IMR-90 (cell line): ENCODE data around the gene LDHA.

Experiments used
- BHLHE40 ChIP-seq: fragments of 150-350 bp; IDR thresholded peaks from 2 replicates; pipeline ENCODE4 v1.6.1; 2016; ENCODE audit warnings: mild to moderate bottlenecking, low read depth, low read length
- CEBPB ChIP-seq: IDR thresholded peaks from 2 replicates; pipeline ENCODE4 v1.6.1; 2012; ENCODE audit warnings: low read depth, low read length, improper control_type of control experiment
- CHD1 ChIP-seq: IDR thresholded peaks from 2 replicates; pipeline ENCODE4 v1.6.1; 2012; ENCODE audit warnings: low read depth, low read length, improper control_type of control experiment
- MAFK ChIP-seq: IDR thresholded peaks from 2 replicates; pipeline ENCODE4 v1.6.1; 2012; ENCODE audit warnings: low read depth, low read length, improper control_type of control experiment
- MAZ ChIP-seq: IDR thresholded peaks from 2 replicates; pipeline ENCODE4 v1.6.1; 2012; ENCODE audit warnings: low read depth, mild to moderate bottlenecking, low read length, improper control_type of control experiment, moderate library complexity, borderline replicate concordance
- MXI1 ChIP-seq: IDR thresholded peaks from 2 replicates; pipeline ENCODE4 v1.6.1; 2012; ENCODE audit warnings: low read depth, mild to moderate bottlenecking, low read length, moderate library complexity, borderline replicate concordance
- POLR2A ChIP-seq: IDR thresholded peaks from 2 replicates; pipeline ENCODE4 v1.6.1; 2012; ENCODE audit warnings: mild to moderate bottlenecking, low read depth, low read length
- RAD21 ChIP-seq: IDR thresholded peaks from 2 replicates; pipeline ENCODE4 v1.6.1; 2012; ENCODE audit warnings: low read length, improper control_type of control experiment
- RCOR1 ChIP-seq: IDR thresholded peaks from 2 replicates; pipeline ENCODE4 v1.6.1; 2012; ENCODE audit warnings: mild to moderate bottlenecking, low read length, improper control_type of control experiment; ENCODE audit not compliant: insufficient replicate concordance
- RFX5 ChIP-seq: IDR thresholded peaks from 2 replicates; pipeline ENCODE4 v1.8.0; 2012; ENCODE audit warnings: low read depth, mild to moderate bottlenecking, low read length, moderate library complexity
- SMC3 ChIP-seq: fragments of 150-350 bp; IDR thresholded peaks from 2 replicates; pipeline ENCODE4 v1.6.1; 2016; ENCODE audit warnings: low read depth, mild to moderate bottlenecking, antibody characterized with exemption, low read length, moderate library complexity
- TF ChIP-seq, protein P1 (sequence below): conservative IDR thresholded peaks from 2 replicates; pipeline ENCODE4 v1.5.1; 2012; ENCODE audit warnings: mild to moderate bottlenecking, low read depth, low read length, improper control_type of control experiment
- TF ChIP-seq, protein P2 (sequence below): fragments of 150-350 bp; IDR thresholded peaks from 2 replicates; pipeline ENCODE4 v1.6.1; 2017; ENCODE audit warnings: mild to moderate bottlenecking, antibody characterized with exemption, low read length, low read depth

DNA sequence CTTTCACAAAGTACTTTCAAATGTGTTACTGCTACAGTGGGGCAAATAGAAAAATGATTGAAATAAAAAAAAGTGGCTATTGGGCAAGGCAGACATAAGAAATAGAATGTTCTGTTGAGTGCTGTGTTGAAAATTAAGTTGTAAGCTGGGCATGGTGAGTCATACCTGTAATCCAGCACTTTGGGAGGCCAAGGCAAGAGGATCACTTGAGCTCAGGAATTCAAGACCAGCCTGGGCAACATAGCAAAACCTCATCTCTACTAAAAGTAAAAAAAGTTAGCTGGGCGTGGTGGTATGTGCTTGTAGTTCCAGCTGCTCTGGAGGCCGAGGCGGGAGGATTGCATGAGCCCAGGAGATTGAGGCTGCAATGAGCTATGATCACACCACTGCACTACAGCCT is 26.9 kb upstream of the LDHA start:
- TF ChIP-seq, protein P1, sequence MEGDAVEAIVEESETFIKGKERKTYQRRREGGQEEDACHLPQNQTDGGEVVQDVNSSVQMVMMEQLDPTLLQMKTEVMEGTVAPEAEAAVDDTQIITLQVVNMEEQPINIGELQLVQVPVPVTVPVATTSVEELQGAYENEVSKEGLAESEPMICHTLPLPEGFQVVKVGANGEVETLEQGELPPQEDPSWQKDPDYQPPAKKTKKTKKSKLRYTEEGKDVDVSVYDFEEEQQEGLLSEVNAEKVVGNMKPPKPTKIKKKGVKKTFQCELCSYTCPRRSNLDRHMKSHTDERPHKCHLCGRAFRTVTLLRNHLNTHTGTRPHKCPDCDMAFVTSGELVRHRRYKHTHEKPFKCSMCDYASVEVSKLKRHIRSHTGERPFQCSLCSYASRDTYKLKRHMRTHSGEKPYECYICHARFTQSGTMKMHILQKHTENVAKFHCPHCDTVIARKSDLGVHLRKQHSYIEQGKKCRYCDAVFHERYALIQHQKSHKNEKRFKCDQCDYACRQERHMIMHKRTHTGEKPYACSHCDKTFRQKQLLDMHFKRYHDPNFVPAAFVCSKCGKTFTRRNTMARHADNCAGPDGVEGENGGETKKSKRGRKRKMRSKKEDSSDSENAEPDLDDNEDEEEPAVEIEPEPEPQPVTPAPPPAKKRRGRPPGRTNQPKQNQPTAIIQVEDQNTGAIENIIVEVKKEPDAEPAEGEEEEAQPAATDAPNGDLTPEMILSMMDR: no peak
- TF ChIP-seq RCOR1 (no peak), BHLHE40 (no peak), POLR2A (no peak), RAD21 (no peak), MAZ (no peak), RFX5 (no peak), CEBPB (no peak), MAFK (no peak), MXI1 (no peak), CHD1 (no peak), SMC3 (no peak)
- TF ChIP-seq, protein P2, sequence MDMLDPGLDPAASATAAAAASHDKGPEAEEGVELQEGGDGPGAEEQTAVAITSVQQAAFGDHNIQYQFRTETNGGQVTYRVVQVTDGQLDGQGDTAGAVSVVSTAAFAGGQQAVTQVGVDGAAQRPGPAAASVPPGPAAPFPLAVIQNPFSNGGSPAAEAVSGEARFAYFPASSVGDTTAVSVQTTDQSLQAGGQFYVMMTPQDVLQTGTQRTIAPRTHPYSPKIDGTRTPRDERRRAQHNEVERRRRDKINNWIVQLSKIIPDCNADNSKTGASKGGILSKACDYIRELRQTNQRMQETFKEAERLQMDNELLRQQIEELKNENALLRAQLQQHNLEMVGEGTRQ: no peak
